ENCODE data around the gene FHIT. TPM values are rescaled to one million over a fixed set of nuclear protein-coding genes. Genes with fewer than 3 reads are reported as not detected.

The FHIT gene
- total and polyA plus RNA-seq, 2 experiments from 2014 or later = 9.7 to 16.2 TPM

DNA sequence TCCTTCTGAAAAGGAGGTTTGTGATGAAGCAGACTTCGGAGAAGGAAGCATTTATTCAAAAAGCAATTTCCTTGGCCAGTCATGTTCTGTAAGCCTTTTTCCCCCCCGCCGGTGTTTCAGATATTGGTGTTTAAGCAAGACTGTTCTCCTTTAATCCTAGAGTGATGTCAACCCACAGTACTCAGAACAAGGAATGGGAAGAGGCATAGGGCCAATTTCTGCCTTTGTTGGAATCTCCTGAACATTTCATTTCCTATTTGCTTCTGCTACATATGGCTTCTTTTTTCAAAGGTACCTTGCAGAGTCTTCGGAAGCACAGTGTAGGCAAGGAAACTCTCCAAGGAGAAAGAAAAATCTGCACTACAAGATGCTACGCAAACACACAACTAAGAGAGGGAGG is 1488.3 kb downstream of the FHIT start:
- no peaks in the 10 kb centered on the region for H3K9me2 ChIP-seq (replicated peaks; ENCODE audit: insufficient read depth)
- no peaks in the 10 kb centered on the region for H3K27me3 ChIP-seq
- no peaks in the 10 kb centered on the region for H3K9me3 ChIP-seq (ENCODE audit: low read depth)
- H3K36me3 ChIP-seq (replicated peaks; ENCODE audit: insufficient read depth, low read depth) = no peaks in the 10 kb centered on the region
- H3K4me1 ChIP-seq (ENCODE audit: insufficient read depth) = peaks cover 36% of the 10 kb centered on the region
- peak overlapping the region; percentile 33 for H3K4me2 ChIP-seq
- peak overlapping the region; percentile 65 for H3K27ac ChIP-seq
- H2AFZ ChIP-seq = no peak overlapping the region
- H3K79me2 ChIP-seq = no peaks in the 10 kb centered on the region
- no peaks in the 10 kb centered on the region for H4K20me1 ChIP-seq (ENCODE audit: insufficient read depth, poor library complexity, severe bottlenecking)
- TF ChIP-seq EZH2 (IDR thresholded peaks at IDR 0.05; ENCODE audit: borderline replicate concordance) (no peak), EZH2phosphoT487 (IDR thresholded peaks at IDR 0.05; ENCODE audit: low read depth, severe bottlenecking, unreplicated experiment) (no peak)
- TF ChIP-seq, protein P1, sequence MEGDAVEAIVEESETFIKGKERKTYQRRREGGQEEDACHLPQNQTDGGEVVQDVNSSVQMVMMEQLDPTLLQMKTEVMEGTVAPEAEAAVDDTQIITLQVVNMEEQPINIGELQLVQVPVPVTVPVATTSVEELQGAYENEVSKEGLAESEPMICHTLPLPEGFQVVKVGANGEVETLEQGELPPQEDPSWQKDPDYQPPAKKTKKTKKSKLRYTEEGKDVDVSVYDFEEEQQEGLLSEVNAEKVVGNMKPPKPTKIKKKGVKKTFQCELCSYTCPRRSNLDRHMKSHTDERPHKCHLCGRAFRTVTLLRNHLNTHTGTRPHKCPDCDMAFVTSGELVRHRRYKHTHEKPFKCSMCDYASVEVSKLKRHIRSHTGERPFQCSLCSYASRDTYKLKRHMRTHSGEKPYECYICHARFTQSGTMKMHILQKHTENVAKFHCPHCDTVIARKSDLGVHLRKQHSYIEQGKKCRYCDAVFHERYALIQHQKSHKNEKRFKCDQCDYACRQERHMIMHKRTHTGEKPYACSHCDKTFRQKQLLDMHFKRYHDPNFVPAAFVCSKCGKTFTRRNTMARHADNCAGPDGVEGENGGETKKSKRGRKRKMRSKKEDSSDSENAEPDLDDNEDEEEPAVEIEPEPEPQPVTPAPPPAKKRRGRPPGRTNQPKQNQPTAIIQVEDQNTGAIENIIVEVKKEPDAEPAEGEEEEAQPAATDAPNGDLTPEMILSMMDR (IDR thresholded peaks at IDR 0.05; ENCODE audit: poor library complexity) = no peak
- WGBS (ENCODE audit: low lambda C conversion rate, missing lambda C conversion rate) = 85% methylated on average over 5 of the region's 5 CpGs
- no peak for DNase-seq (ENCODE audit: low spot score)
- H3K4me3 ChIP-seq = no peak overlapping the region

DNA sequence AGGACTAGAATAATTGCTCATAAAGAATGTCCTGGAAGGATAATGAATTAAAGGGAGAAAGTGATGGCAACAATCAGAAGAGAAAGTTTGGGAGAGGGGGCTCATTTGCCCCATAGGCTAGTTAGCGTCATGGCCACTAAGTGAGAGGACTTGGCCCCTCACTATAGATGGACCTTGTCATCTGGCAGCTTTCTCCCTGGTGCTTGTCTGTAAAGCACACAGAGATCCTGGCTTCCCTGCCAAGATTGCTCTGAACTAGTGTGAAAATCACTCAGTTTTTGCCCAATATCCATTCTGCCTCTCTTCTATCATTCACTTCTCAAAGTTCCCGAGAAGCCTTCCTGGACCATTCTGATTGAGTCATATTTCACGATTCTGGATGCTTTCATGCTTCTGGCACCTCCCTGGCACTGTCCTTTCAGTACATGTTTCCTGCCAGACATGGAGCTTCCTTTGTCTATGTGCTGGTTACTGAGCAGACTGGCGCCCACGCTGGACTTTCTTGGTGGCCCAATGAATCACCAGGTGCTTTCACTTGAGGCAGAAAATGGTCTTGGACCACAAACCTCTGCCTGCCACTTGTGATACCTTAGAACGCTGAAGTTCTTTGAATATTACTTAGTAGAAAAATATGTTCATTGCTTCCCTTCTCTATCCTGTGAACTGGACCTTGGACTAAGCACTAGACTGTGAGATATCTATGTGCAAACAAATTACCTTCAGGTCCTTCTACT is 1491.8 kb downstream of the FHIT start:
- no peaks in the 10 kb centered on the region for H4K20me1 ChIP-seq (ENCODE audit: insufficient read depth, poor library complexity, severe bottlenecking)
- H3K9me2 ChIP-seq (replicated peaks; ENCODE audit: insufficient read depth) = no peaks in the 10 kb centered on the region
- H3K36me3 ChIP-seq (replicated peaks; ENCODE audit: insufficient read depth, low read depth) = no peaks in the 10 kb centered on the region
- 77% methylated on average over 6 of the region's 6 CpGs for WGBS (ENCODE audit: low lambda C conversion rate, missing lambda C conversion rate)
- peaks cover 39% of the 10 kb centered on the region for H3K4me1 ChIP-seq (ENCODE audit: insufficient read depth)
- peak overlapping the region; percentile 42 for H3K4me2 ChIP-seq
- no peak overlapping the region for H2AFZ ChIP-seq
- TF ChIP-seq EZH2 (IDR thresholded peaks at IDR 0.05; ENCODE audit: borderline replicate concordance) (no peak), EZH2phosphoT487 (IDR thresholded peaks at IDR 0.05; ENCODE audit: low read depth, severe bottlenecking, unreplicated experiment) (no peak)
- TF ChIP-seq, protein P1 (IDR thresholded peaks at IDR 0.05; ENCODE audit: poor library complexity) = no peak
- no peak overlapping the region for H3K4me3 ChIP-seq
- H3K9me3 ChIP-seq (ENCODE audit: low read depth) = no peaks in the 10 kb centered on the region
- no peaks in the 10 kb centered on the region for H3K27me3 ChIP-seq
- H3K79me2 ChIP-seq = no peaks in the 10 kb centered on the region
- H3K27ac ChIP-seq = peak overlapping the region; percentile 67
- peak; percentile 56 for DNase-seq (ENCODE audit: low spot score)

DNA sequence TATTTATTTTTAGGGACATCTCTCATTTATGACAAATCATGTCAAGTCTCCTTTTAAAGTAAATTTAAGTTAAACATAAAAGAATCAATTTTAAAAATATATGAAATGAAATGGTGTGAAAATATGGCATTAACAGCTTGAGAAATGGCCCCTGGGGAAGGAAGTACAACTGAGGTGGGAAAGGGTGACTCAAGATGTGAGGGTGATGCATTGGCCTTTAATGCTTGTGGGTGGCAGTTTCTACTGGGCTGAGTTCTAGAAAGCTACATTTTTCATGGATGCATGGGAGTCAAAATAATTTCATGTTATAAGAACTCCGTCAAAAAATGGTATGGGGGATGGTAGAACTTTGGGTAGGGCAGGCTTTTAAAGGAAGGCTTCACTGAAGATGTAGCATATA is 1492.6 kb downstream of the FHIT start:
- 81% methylated on average over 1 of the region's 1 CpG for whole genome bisulfite sequencing (ENCODE audit: low lambda C conversion rate, missing lambda C conversion rate)
- Histone ChIP-seq H3K9me2 (replicated peaks; ENCODE audit: insufficient read depth) (no peaks in the 10 kb centered on the region), H3K27ac (no peak overlapping the region), H3K4me3 (no peak overlapping the region), H3K36me3 (replicated peaks; ENCODE audit: insufficient read depth, low read depth) (no peaks in the 10 kb centered on the region), H3K4me2 (no peak overlapping the region), H3K79me2 (no peaks in the 10 kb centered on the region), H3K27me3 (no peaks in the 10 kb centered on the region), H3K9me3 (ENCODE audit: low read depth) (no peaks in the 10 kb centered on the region), H2AFZ (no peak overlapping the region), H4K20me1 (ENCODE audit: insufficient read depth, poor library complexity, severe bottlenecking) (no peaks in the 10 kb centered on the region), H3K4me1 (ENCODE audit: insufficient read depth) (peaks cover 36% of the 10 kb centered on the region)
- TF ChIP-seq EZH2phosphoT487 (IDR thresholded peaks at IDR 0.05; ENCODE audit: low read depth, severe bottlenecking, unreplicated experiment) (no peak), EZH2 (IDR thresholded peaks at IDR 0.05; ENCODE audit: borderline replicate concordance) (no peak)
- TF ChIP-seq, protein P1 (IDR thresholded peaks at IDR 0.05; ENCODE audit: poor library complexity) = no peak
- no peak for DNase-seq (ENCODE audit: low spot score)

Data from hepatocyte (in vitro differentiated cells).